T-cell (primary cell): ENCODE data around the gene FZD1. TPM values are rescaled to one million over a fixed set of nuclear protein-coding genes. Genes with fewer than 3 reads are reported as not detected.

Experiments
- ATAC-seq, 4 experiments: fragments of 200-7000 bp in 3 of 4; fragments of 150-1000 bp in 1 of 4; cut with Tn5 transposase; replicated peaks in 1 of 4; 1 replicate in 3 of 4; 2 replicates in 1 of 4; pipeline ENCODE4 v1.10.0; 2021; ENCODE audit warnings: moderate library complexity in 3 of 4, mild to moderate bottlenecking in 2 of 4, moderate number of reproducible peaks in 1 of 4
- CTCF ChIA-PET, 2 donors: fragments of 300-600 bp; sonication (Branson Sonifier 250); formaldehyde crosslinking; loops; one replicate each; lab custom pipeline; 2022; ENCODE audit warnings: antibody characterized with exemption in 2 of 2; lab: Charles Lee
- POLR2A ChIA-PET, 2 donors: fragments of 300-600 bp; sonication (Branson Sonifier 250); formaldehyde crosslinking; loops; one replicate each; lab custom pipeline; 2022; ENCODE audit warnings: antibody characterized with exemption in 2 of 2; lab: Charles Lee
- DNase-seq, 35 experiments: peaks; one replicate each; pipeline versions ENCODE4 v3.0.0 to v3.0.0-alpha.2; 2013 to 2023
- H3K27ac ChIP-seq: one replicate; pipeline ENCODE4 v1.5.1; 2013; ENCODE audit warnings: low read length
- H3K27me3 ChIP-seq, 2 experiments: replicated peaks in 1 of 2; 1 replicate in 1 of 2; 2 replicates in 1 of 2; pipeline versions ENCODE4 v1.6.1 to v1.7.0; 2013; ENCODE audit warnings: low read length in 1 of 2, mixed read lengths in 1 of 2; ENCODE audit not compliant: control insufficient read depth in 2 of 2, insufficient read depth in 2 of 2; ENCODE audit errors: extremely low read depth in 1 of 2
- H3K36me3 ChIP-seq, 2 donors: 1 replicate in 1 of 2; 2 replicates in 1 of 2; pipeline versions ENCODE4 v1.6.1 to v1.7.0; 2013; ENCODE audit warnings: low read length in 1 of 2; ENCODE audit not compliant: control insufficient read depth in 2 of 2, insufficient read depth in 1 of 2; ENCODE audit errors: extremely low read depth in 1 of 2
- H3K4me1 ChIP-seq, 2 experiments: 1 replicate in 1 of 2; 2 replicates in 1 of 2; pipeline versions ENCODE4 v1.6.1 to v1.7.0; 2013; ENCODE audit warnings: low read length in 2 of 2, mixed read lengths in 1 of 2; ENCODE audit not compliant: insufficient read depth in 2 of 2, control insufficient read depth in 1 of 2; ENCODE audit errors: extremely low read depth in 1 of 2
- H3K4me3 ChIP-seq, 2 donors: 1 replicate in 1 of 2; 2 replicates in 1 of 2; pipeline versions ENCODE4 v1.5.1 to v1.7.0; 2013; ENCODE audit warnings: mild to moderate bottlenecking in 2 of 2, low read length in 1 of 2, moderate library complexity in 1 of 2; ENCODE audit not compliant: control insufficient read depth in 1 of 2; ENCODE audit errors: extremely low read depth in 1 of 2
- H3K9me3 ChIP-seq: 2 replicates; pipeline ENCODE4 v1.7.0; 2013
- H3K27ac Mint-ChIP-seq, 2 donors: one replicate each; pipeline ENCODE4 v1.8.0; 2020 to 2021; ENCODE audit warnings: mild to moderate bottlenecking in 2 of 2, mixed read lengths in 2 of 2
- H3K27me3 Mint-ChIP-seq, 2 donors: one replicate each; pipeline ENCODE4 v1.8.0; 2021 to 2022; ENCODE audit warnings: mixed read lengths in 2 of 2
- H3K36me3 Mint-ChIP-seq: one replicate; pipeline ENCODE4 v1.8.0; 2021; ENCODE audit warnings: mixed read lengths
- H3K4me1 Mint-ChIP-seq, 3 donors: one replicate each; pipeline ENCODE4 v1.8.0; 2020 to 2022; ENCODE audit warnings: mixed read lengths in 3 of 3, mild to moderate bottlenecking in 1 of 3
- H3K4me3 Mint-ChIP-seq, 3 donors: one replicate each; pipeline ENCODE4 v1.8.0; 2020 to 2022; ENCODE audit warnings: mild to moderate bottlenecking in 3 of 3, mixed read lengths in 3 of 3, moderate library complexity in 3 of 3
- H3K9me3 Mint-ChIP-seq, 3 donors: one replicate each; pipeline ENCODE4 v1.8.0; 2020 to 2022; ENCODE audit warnings: mixed read lengths in 3 of 3
- WGBS: methylation state at CpG from one replicate; pipeline ENCODE4 v1.1.5; 2013; ENCODE audit warnings: missing lambda C conversion rate; ENCODE audit not compliant: insufficient coverage; 5-methylcytosine and 5-hydroxymethylcytosine counted together
- total RNA-seq, 35 experiments: library from RNA in 6 of 35; stranded (reverse) in 6 of 35; fragments of 120-200 nt in 1 of 35; gene quantifications; one replicate each; pipeline versions ENCODE4 v1.2.1 to v1.2.4 and lab custom pipeline; 2013 to 2026

The FZD1 gene
- total RNA-seq, 5 donors from 2014 or later (not counting 1 experiment from before 2014, with no cell fraction given) = 0.07 to 0.47 (median 0.13) TPM

DNA sequence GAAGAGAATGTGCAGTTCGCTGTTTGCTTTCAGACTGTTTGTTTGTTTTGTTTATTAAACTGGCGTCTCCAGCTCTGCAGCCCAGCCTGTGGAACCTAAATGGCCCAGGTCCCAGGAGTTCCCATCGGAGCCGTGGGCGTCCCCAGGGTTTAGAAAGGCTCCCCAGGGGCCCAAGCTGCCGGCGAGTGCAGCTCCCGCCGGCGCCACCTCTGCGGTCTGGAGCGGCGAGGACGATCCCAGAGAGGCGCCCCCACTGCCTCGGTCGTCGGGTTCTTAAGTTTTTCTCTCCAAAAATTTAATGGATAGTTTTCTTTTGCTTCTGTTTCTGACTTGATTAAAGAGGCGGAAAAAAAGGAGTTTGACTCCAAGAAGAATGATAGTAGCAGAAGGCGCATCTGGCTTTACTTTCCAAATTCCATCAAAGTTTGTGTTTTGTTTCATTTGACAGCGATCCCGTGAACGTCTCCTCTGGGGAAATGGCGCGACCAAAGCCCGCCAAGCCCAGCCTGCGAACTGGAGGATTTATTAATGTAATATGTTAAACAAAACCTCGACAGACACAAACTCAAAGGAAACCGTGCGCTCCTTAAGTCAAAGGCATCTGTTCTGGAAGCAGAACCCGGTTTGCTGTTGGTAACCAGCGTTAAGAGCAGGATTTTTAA is 718 bp upstream of the FZD1 start:
- WGBS = 4% methylated on average over 17 of the region's 32 CpGs
- CTCF ChIA-PET = no interaction called here
- H3K9me3 ChIP-seq = no peaks in the 10 kb centered on the region

DNA sequence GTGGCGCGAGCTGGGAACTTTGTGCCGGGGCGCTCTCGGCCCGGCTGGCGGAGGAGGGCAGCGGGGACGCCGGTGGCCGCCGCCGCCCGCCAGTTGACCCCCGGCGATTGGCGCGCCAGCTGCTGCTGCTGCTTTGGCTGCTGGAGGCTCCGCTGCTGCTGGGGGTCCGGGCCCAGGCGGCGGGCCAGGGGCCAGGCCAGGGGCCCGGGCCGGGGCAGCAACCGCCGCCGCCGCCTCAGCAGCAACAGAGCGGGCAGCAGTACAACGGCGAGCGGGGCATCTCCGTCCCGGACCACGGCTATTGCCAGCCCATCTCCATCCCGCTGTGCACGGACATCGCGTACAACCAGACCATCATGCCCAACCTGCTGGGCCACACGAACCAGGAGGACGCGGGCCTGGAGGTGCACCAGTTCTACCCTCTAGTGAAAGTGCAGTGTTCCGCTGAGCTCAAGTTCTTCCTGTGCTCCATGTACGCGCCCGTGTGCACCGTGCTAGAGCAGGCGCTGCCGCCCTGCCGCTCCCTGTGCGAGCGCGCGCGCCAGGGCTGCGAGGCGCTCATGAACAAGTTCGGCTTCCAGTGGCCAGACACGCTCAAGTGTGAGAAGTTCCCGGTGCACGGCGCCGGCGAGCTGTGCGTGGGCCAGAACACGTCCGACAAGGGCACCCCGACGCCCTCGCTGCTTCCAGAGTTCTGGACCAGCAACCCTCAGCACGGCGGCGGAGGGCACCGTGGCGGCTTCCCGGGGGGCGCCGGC is 870 bp downstream of the FZD1 start:
- 5% methylated on average over 77 of the region's 78 CpGs for WGBS
- no peaks in the 10 kb centered on the region for H3K9me3 ChIP-seq
- peaks cover 4 to 25% of the 10 kb centered on the region in 2 experiments for H3K4me1 ChIP-seq
- peaks cover 13 to 40% of the 10 kb centered on the region in 2 experiments for H3K27me3 ChIP-seq
- H3K4me1 Mint-ChIP-seq = peaks cover 0 to 19% (median 11%) of the 10 kb centered on the region in 3 donors
- CTCF ChIA-PET = no interaction called here
- no peaks in the 10 kb centered on the region for H3K9me3 Mint-ChIP-seq
- peak overlapping the region; percentile 72 to 89 (median 74) for H3K4me3 Mint-ChIP-seq
- no peak overlapping the region for H3K27ac Mint-ChIP-seq
- H3K36me3 Mint-ChIP-seq = no peaks in the 10 kb centered on the region
- ATAC-seq = peak; percentile 25 to 64 (median 45)
- POLR2A ChIA-PET = no interaction called here
- no peaks in the 10 kb centered on the region for H3K36me3 ChIP-seq
- H3K4me3 ChIP-seq = peak overlapping the region; percentile 28 to 78
- no peak overlapping the region for H3K27ac ChIP-seq
- H3K27me3 Mint-ChIP-seq = peaks cover 4 to 51% of the 10 kb centered on the region in 2 donors
- peak in 5 of 35 experiments; percentile 4 to 21 (median 7) for DNase-seq

More for the DNA sequence above, 718 bp upstream of the FZD1 start:
- H3K4me1 ChIP-seq = peaks cover 4 to 25% of the 10 kb centered on the region in 2 experiments
- Mint-ChIP-seq H3K4me3 (peak overlapping the region; percentile 65 to 89 (median 70)), H3K27ac (no peak overlapping the region), H3K36me3 (no peaks in the 10 kb centered on the region), H3K27me3 (peaks cover 4 to 51% of the 10 kb centered on the region in 2 donors), H3K4me1 (peaks cover 0 to 19% (median 11%) of the 10 kb centered on the region in 3 donors), H3K9me3 (no peaks in the 10 kb centered on the region)
- no peak overlapping the region for H3K27ac ChIP-seq
- peak overlapping the region; percentile 33 to 78 for H3K4me3 ChIP-seq
- ATAC-seq (no peak), DNase-seq (no peak)
- H3K27me3 ChIP-seq = peaks cover 13 to 40% of the 10 kb centered on the region in 2 experiments
- no peaks in the 10 kb centered on the region for H3K36me3 ChIP-seq
- POLR2A ChIA-PET = no interaction called here

DNA sequence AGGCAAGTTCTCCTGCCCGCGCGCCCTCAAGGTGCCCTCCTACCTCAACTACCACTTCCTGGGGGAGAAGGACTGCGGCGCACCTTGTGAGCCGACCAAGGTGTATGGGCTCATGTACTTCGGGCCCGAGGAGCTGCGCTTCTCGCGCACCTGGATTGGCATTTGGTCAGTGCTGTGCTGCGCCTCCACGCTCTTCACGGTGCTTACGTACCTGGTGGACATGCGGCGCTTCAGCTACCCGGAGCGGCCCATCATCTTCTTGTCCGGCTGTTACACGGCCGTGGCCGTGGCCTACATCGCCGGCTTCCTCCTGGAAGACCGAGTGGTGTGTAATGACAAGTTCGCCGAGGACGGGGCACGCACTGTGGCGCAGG is 1.4 kb downstream of the FZD1 start:
- no peaks in the 10 kb centered on the region for H3K36me3 ChIP-seq
- Mint-ChIP-seq H3K4me3 (peak overlapping the region in 2 of 3 donors; percentile 74 to 89), H3K27me3 (peaks cover 4 to 49% of the 10 kb centered on the region in 2 donors), H3K36me3 (no peaks in the 10 kb centered on the region), H3K4me1 (peaks cover 0 to 19% (median 11%) of the 10 kb centered on the region in 3 donors), H3K27ac (no peak overlapping the region), H3K9me3 (no peaks in the 10 kb centered on the region)
- no peaks in the 10 kb centered on the region for H3K9me3 ChIP-seq
- ChIA-PET CTCF (no interaction called here), POLR2A (no interaction called here)
- H3K4me1 ChIP-seq = peaks cover 4 to 25% of the 10 kb centered on the region in 2 experiments
- DNase-seq = no peak
- peak overlapping the region in 1 of 2 donors; percentile 78 for H3K4me3 ChIP-seq
- H3K27ac ChIP-seq = no peak overlapping the region
- 42% methylated on average over 21 of the region's 31 CpGs for WGBS
- no peak for ATAC-seq
- H3K27me3 ChIP-seq = peaks cover 12 to 37% of the 10 kb centered on the region in 2 experiments

DNA sequence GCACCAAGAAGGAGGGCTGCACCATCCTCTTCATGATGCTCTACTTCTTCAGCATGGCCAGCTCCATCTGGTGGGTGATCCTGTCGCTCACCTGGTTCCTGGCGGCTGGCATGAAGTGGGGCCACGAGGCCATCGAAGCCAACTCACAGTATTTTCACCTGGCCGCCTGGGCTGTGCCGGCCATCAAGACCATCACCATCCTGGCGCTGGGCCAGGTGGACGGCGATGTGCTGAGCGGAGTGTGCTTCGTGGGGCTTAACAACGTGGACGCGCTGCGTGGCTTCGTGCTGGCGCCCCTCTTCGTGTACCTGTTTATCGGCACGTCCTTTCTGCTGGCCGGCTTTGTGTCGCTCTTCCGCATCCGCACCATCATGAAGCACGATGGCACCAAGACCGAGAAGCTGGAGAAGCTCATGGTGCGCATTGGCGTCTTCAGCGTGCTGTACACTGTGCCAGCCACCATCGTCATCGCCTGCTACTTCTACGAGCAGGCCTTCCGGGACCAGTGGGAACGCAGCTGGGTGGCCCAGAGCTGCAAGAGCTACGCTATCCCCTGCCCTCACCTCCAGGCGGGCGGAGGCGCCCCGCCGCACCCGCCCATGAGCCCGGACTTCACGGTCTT is 1.9 kb downstream of the FZD1 start:
- POLR2A ChIA-PET = no interaction called here
- H3K27me3 ChIP-seq = peaks cover 9 to 37% of the 10 kb centered on the region in 2 experiments
- Mint-ChIP-seq H3K4me3 (peak overlapping the region in 2 of 3 donors; percentile 74 to 89), H3K9me3 (no peaks in the 10 kb centered on the region), H3K4me1 (peaks cover 0 to 19% (median 11%) of the 10 kb centered on the region in 3 donors), H3K27me3 (peaks cover 4 to 46% of the 10 kb centered on the region in 2 donors), H3K27ac (no peak overlapping the region), H3K36me3 (no peaks in the 10 kb centered on the region)
- H3K4me1 ChIP-seq = peaks cover 4 to 25% of the 10 kb centered on the region in 2 experiments
- CTCF ChIA-PET = no interaction called here
- H3K36me3 ChIP-seq = no peaks in the 10 kb centered on the region
- H3K4me3 ChIP-seq = peak overlapping the region in 1 of 2 donors; percentile 78
- ATAC-seq (no peak), DNase-seq (no peak)
- no peak overlapping the region for H3K27ac ChIP-seq
- WGBS = 93% methylated on average over 43 of the region's 43 CpGs
- H3K9me3 ChIP-seq = no peaks in the 10 kb centered on the region

DNA sequence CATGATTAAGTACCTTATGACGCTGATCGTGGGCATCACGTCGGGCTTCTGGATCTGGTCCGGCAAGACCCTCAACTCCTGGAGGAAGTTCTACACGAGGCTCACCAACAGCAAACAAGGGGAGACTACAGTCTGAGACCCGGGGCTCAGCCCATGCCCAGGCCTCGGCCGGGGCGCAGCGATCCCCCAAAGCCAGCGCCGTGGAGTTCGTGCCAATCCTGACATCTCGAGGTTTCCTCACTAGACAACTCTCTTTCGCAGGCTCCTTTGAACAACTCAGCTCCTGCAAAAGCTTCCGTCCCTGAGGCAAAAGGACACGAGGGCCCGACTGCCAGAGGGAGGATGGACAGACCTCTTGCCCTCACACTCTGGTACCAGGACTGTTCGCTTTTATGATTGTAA is 2.5 kb downstream of the FZD1 start:
- ChIA-PET POLR2A (no interaction called here), CTCF (no interaction called here)
- Histone ChIP-seq H3K4me1 (peaks cover 4 to 25% of the 10 kb centered on the region in 2 experiments), H3K27me3 (peaks cover 9 to 37% of the 10 kb centered on the region in 2 experiments), H3K27ac (no peak overlapping the region), H3K36me3 (no peaks in the 10 kb centered on the region), H3K9me3 (no peaks in the 10 kb centered on the region), H3K4me3 (peak overlapping the region in 1 of 2 donors; percentile 53)
- H3K9me3 Mint-ChIP-seq = no peaks in the 10 kb centered on the region
- no peak for ATAC-seq
- H3K36me3 Mint-ChIP-seq = no peaks in the 10 kb centered on the region
- H3K27me3 Mint-ChIP-seq = peaks cover 4 to 45% of the 10 kb centered on the region in 2 donors
- peak overlapping the region in 2 of 3 donors; percentile 9 to 89 for H3K4me3 Mint-ChIP-seq
- no peak overlapping the region for H3K27ac Mint-ChIP-seq
- 90% methylated on average over 6 of the region's 20 CpGs for WGBS
- H3K4me1 Mint-ChIP-seq = peaks cover 0 to 19% (median 11%) of the 10 kb centered on the region in 3 donors
- DNase-seq = no peak
